ENCODE results near the gene FAAH.

The FAAH gene

DNA sequence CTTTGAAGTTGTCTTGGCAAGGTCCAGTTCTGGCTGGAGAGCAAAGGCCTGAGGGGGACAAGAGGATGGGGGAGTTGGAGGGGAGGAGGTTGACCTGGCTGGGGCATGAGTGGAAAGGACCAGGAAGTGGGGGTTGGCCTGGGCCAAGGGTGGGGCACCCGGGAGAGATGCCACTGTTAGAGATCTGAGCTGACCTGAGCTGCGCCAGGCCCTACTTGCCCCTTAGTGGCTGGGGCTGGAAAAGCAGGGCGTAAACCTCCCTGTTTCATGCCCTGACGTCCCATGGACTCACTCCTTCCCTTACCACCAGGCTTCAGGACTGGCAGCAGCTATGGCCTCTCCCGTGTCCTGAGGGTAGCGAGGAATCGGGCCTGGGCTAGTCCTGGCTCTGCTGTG, 16.9 kb downstream of the FAAH start:
- Histone ChIP-seq H3K9me3 (ENCODE audit: low read depth, low read length) (no peaks in the 10 kb centered on the region), H3K9ac (ENCODE audit: insufficient read length) (no peak overlapping the region), H3K36me3 (ENCODE audit: insufficient read depth, low read length) (no peaks in the 10 kb centered on the region), H3K4me3 (no peak overlapping the region), H3K27ac (no peak overlapping the region)
- TF ChIP-seq FOXP2 (optimal IDR thresholded peaks at IDR 0.05; ENCODE audit: control extremely low read depth, extremely low read length, insufficient read depth) (no peak), EZH2 (IDR thresholded peaks at IDR 0.05) (no peak), POLR2AphosphoS5 (IDR thresholded peaks at IDR 0.05; ENCODE audit: borderline replicate concordance, low read depth, low read length) (no peak)
- DNase-seq (ENCODE audit: low read depth, low spot score), result no peak

DNA sequence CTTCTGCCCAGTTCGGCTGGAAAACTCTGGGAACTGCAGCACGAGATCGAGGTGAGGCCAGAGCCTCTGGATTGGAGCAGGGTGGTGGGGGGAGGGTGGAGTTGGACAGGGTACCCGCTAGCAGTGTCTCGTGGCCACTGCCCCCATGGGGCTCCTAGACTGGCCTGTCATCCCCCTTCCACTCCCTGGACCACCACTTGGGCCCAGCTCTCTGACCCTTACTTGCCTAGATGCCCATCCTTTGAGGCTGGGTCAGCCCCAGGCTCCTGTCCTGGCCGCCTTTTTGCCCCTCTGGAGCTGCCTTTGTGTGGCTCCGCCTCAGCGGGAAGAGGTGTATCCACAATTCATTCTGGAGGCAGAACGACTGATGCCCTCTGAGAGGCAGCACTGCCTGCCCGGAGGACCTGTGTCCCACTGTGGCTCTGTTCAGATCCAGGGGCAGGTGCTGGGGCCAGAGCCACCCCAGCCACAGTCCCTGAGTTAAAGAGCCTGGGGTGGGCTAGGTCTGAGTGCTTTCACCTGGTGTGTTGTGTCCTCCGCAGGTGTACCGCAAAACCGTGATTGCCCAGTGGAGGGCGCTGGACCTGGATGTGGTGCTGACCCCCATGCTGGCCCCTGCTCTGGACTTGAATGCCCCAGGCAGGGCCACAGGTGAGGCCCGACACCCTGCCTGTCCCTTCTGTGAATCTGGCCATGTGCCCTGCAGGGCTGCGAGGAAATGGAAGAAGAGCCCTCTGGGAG, 17.7 kb downstream of the FAAH start:
- H3K27ac ChIP-seq, result no peak overlapping the region
- no peaks in the 10 kb centered on the region for H3K36me3 ChIP-seq (ENCODE audit: insufficient read depth, low read length)
- H3K9me3 ChIP-seq (ENCODE audit: low read depth, low read length), result no peaks in the 10 kb centered on the region
- TF ChIP-seq FOXP2 (optimal IDR thresholded peaks at IDR 0.05; ENCODE audit: control extremely low read depth, extremely low read length, insufficient read depth) (no peak), POLR2AphosphoS5 (IDR thresholded peaks at IDR 0.05; ENCODE audit: borderline replicate concordance, low read depth, low read length) (no peak), EZH2 (IDR thresholded peaks at IDR 0.05) (no peak)
- no peak for DNase-seq (ENCODE audit: low read depth, low spot score)
- H3K4me3 ChIP-seq, result no peak overlapping the region
- H3K9ac ChIP-seq (ENCODE audit: insufficient read length), result no peak overlapping the region

DNA sequence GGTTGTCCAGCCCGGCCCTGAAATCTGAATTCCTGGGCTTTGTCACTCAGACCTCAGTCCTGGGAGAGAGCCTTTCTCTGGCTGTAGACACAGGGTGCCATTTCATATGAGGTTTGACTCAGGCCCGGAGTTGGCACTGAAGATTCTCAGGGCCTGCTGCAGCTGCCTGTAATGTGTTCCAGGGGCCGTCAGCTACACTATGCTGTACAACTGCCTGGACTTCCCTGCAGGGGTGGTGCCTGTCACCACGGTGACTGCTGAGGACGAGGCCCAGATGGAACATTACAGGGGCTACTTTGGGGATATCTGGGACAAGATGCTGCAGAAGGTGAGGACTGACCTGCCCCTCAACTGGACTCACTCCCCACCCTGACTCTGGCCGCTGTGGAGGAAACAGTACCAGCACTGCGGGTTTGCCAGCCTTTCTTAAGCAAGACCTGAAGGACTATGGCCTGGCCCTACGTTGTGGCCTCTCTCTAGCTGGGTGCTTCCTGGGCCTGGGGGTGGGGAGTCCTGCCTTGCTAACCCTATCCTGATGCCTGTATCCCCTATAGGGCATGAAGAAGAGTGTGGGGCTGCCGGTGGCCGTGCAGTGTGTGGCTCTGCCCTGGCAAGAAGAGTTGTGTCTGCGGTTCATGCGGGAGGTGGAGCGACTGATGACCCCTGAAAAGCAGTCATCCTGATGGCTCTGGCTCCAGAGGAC, 18.9 kb downstream of the FAAH start:
- Histone ChIP-seq H3K27ac (no peak overlapping the region), H3K9ac (ENCODE audit: insufficient read length) (no peak overlapping the region), H3K36me3 (ENCODE audit: insufficient read depth, low read length) (no peaks in the 10 kb centered on the region), H3K4me3 (no peak overlapping the region), H3K9me3 (ENCODE audit: low read depth, low read length) (no peaks in the 10 kb centered on the region)
- no peak for TF ChIP-seq EZH2 (IDR thresholded peaks at IDR 0.05)
- DNase-seq (ENCODE audit: low read depth, low spot score), result no peak

- Histone ChIP-seq H3K9me3 (ENCODE audit: low read depth, low read length) (no peaks in the 10 kb centered on the region), H3K36me3 (ENCODE audit: insufficient read depth, low read length) (no peaks in the 10 kb centered on the region)
- DNase-seq (ENCODE audit: low read depth, low spot score), result no peak
Observed at GRCh38 chr1:46413596-46413985, 19.5 kb downstream of the FAAH start.

GRCh38 chr1:46415514-46415913, 21.4 kb downstream of the FAAH start:
- DNase-seq (ENCODE audit: low read depth, low spot score), result no peak

More at GRCh38 chr1:46413596-46413985, 19.5 kb downstream of the FAAH start:
- TF ChIP-seq POLR2AphosphoS5 (IDR thresholded peaks at IDR 0.05; ENCODE audit: borderline replicate concordance, low read depth, low read length) (no peak), EZH2 (IDR thresholded peaks at IDR 0.05) (no peak), FOXP2 (optimal IDR thresholded peaks at IDR 0.05; ENCODE audit: control extremely low read depth, extremely low read length, insufficient read depth) (no peak)
- Histone ChIP-seq H3K9ac (ENCODE audit: insufficient read length) (no peak overlapping the region), H3K27ac (no peak overlapping the region), H3K4me3 (no peak overlapping the region)

GRCh38 chr1:46418976-46419375, 24.9 kb downstream of the FAAH start:
- Histone ChIP-seq H3K36me3 (ENCODE audit: insufficient read depth, low read length) (no peaks in the 10 kb centered on the region), H3K27ac (no peak overlapping the region), H3K9ac (ENCODE audit: insufficient read length) (no peak overlapping the region), H3K4me3 (no peak overlapping the region), H3K9me3 (ENCODE audit: low read depth, low read length) (no peaks in the 10 kb centered on the region)
- DNase-seq (ENCODE audit: low read depth, low spot score), result no peak
- TF ChIP-seq EZH2 (IDR thresholded peaks at IDR 0.05), result no peak
- TF ChIP-seq FOXP2 (optimal IDR thresholded peaks at IDR 0.05; ENCODE audit: control extremely low read depth, extremely low read length, insufficient read depth), result no peak
- TF ChIP-seq POLR2AphosphoS5 (IDR thresholded peaks at IDR 0.05; ENCODE audit: borderline replicate concordance, low read depth, low read length), result no peak

More at GRCh38 chr1:46415514-46415913, 21.4 kb downstream of the FAAH start:
- no peak overlapping the region for H3K27ac ChIP-seq
- H3K4me3 ChIP-seq, result no peak overlapping the region
- TF ChIP-seq FOXP2 (optimal IDR thresholded peaks at IDR 0.05; ENCODE audit: control extremely low read depth, extremely low read length, insufficient read depth), result no peak
- TF ChIP-seq POLR2AphosphoS5 (IDR thresholded peaks at IDR 0.05; ENCODE audit: borderline replicate concordance, low read depth, low read length), result no peak
- no peak for TF ChIP-seq EZH2 (IDR thresholded peaks at IDR 0.05)
- no peak overlapping the region for H3K9ac ChIP-seq (ENCODE audit: insufficient read length)
- no peaks in the 10 kb centered on the region for H3K9me3 ChIP-seq (ENCODE audit: low read depth, low read length)
- no peaks in the 10 kb centered on the region for H3K36me3 ChIP-seq (ENCODE audit: insufficient read depth, low read length)

DNA sequence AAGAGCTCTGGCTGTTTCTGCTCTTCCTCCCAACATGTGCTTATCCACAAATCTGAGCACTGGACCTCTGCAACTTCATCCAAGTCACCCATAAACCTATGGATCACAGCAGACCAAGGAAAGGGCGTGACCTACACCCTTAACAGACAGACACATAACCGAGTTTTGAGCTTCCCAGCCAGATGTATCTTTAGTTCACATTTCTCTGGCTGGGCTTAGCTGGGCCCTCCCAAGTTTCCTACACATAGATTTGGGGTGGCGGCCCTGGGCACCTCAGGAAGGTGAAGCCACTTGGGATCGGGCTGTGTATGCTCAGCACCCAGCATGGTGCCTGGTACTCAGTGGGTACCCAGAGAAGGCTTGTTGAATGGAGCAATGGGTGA, 26.4 kb downstream of the FAAH start:
- Histone ChIP-seq H3K4me3 (no peak overlapping the region), H3K9ac (ENCODE audit: insufficient read length) (no peak overlapping the region), H3K27ac (no peak overlapping the region), H3K9me3 (ENCODE audit: low read depth, low read length) (no peaks in the 10 kb centered on the region), H3K36me3 (ENCODE audit: insufficient read depth, low read length) (no peaks in the 10 kb centered on the region)
- no peak for TF ChIP-seq EZH2 (IDR thresholded peaks at IDR 0.05)
- no peak for TF ChIP-seq POLR2AphosphoS5 (IDR thresholded peaks at IDR 0.05; ENCODE audit: borderline replicate concordance, low read depth, low read length)
- no peak for TF ChIP-seq FOXP2 (optimal IDR thresholded peaks at IDR 0.05; ENCODE audit: control extremely low read depth, extremely low read length, insufficient read depth)
- no peak for DNase-seq (ENCODE audit: low read depth, low spot score)

DNA sequence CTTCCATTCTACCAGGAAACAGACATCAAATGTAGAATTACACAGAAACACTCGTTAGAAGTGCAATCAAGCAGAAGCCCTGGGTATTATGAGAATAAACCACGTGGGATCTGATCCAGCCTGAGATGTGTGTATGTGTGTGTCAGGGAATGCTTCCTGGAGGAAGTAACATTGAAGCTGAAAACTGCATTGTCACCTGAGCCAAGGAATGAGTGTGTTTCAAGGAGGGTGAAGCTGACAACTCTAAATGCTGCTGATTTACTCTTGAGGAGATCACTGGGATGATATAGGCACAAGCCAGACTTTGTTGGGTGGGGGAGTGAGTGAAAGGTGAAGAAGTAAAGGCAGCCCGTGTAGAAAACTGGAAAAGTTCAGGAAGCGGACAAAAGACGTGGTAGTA, 27.6 kb downstream of the FAAH start:
- Histone ChIP-seq H3K9ac (ENCODE audit: insufficient read length) (no peak overlapping the region), H3K36me3 (ENCODE audit: insufficient read depth, low read length) (no peaks in the 10 kb centered on the region), H3K27ac (no peak overlapping the region), H3K4me3 (no peak overlapping the region), H3K9me3 (ENCODE audit: low read depth, low read length) (no peaks in the 10 kb centered on the region)
- no peak for DNase-seq (ENCODE audit: low read depth, low spot score)
- no peak for TF ChIP-seq EZH2 (IDR thresholded peaks at IDR 0.05)
- TF ChIP-seq FOXP2 (optimal IDR thresholded peaks at IDR 0.05; ENCODE audit: control extremely low read depth, extremely low read length, insufficient read depth), result no peak
- TF ChIP-seq POLR2AphosphoS5 (IDR thresholded peaks at IDR 0.05; ENCODE audit: borderline replicate concordance, low read depth, low read length), result no peak

Data from SK-N-MC (cell line).